Cardiac muscle cell (in vitro differentiated cells and primary cell): ENCODE measurements around the gene PTPRD. TPM values are rescaled to one million over a fixed set of nuclear protein-coding genes. Genes with fewer than 3 reads are reported as not detected.

Experiments used
- DNase-seq, 2 donors: peaks; one replicate each; pipeline versions ENCODE4 v3.0.0 to v3.0.0-alpha.2; 2010 to 2017; ENCODE audit warnings: low read depth in 1 of 2, low spot score in 1 of 2
- H3K27ac ChIP-seq: fragments of 200-600 bp; sonication (generic); 2 replicates; pipeline ENCODE4 v1.5.1; 2016
- H3K27me3 ChIP-seq: fragments of 200-600 bp; sonication (generic); 2 replicates; pipeline ENCODE4 v1.6.0; 2016; ENCODE audit warnings: control low read depth
- H3K36me3 ChIP-seq: fragments of 200-600 bp; sonication (generic); 2 replicates; pipeline ENCODE4 v1.5.1; 2016; ENCODE audit warnings: control low read depth
- H3K4me1 ChIP-seq: fragments of 200-600 bp; sonication (generic); 2 replicates; pipeline ENCODE4 v1.8.1; 2017; ENCODE audit warnings: low read depth, mild to moderate bottlenecking, mixed run types
- H3K4me3 ChIP-seq: fragments of 200-600 bp; sonication (generic); 2 replicates; pipeline ENCODE4 v1.5.1; 2016; ENCODE audit warnings: mild to moderate bottlenecking
- H3K9me3 ChIP-seq: fragments of 200-600 bp; sonication (generic); 2 replicates; pipeline ENCODE4 v1.5.1; 2017; ENCODE audit warnings: low read depth, mild to moderate bottlenecking, control low read depth
- polyA plus RNA-seq: library from polyadenylated mRNA; unstranded; fragments of >200 nt; fragmentation: Nextera tagmentation; extraction: Ambion mirVana; gene quantifications from 2 replicates; pipeline ENCODE4 v1.2.1, GENCODE V29; 2016
- total RNA-seq: library from RNA; depleted of rRNA; stranded (reverse); fragments of >200 nt; gene quantifications from 2 replicates; pipeline ENCODE4 v1.2.3, GENCODE V29; 2016
- TF ChIP-seq, protein P1 (sequence below): IDR thresholded peaks from 2 replicates; pipeline ENCODE4 v1.5.1; 2012; ENCODE audit warnings: low read depth, mild to moderate bottlenecking, low read length

Gene PTPRD
- total and polyA plus RNA-seq, 2 experiments from 2014 or later: 37.0 to 287 TPM

DNA sequence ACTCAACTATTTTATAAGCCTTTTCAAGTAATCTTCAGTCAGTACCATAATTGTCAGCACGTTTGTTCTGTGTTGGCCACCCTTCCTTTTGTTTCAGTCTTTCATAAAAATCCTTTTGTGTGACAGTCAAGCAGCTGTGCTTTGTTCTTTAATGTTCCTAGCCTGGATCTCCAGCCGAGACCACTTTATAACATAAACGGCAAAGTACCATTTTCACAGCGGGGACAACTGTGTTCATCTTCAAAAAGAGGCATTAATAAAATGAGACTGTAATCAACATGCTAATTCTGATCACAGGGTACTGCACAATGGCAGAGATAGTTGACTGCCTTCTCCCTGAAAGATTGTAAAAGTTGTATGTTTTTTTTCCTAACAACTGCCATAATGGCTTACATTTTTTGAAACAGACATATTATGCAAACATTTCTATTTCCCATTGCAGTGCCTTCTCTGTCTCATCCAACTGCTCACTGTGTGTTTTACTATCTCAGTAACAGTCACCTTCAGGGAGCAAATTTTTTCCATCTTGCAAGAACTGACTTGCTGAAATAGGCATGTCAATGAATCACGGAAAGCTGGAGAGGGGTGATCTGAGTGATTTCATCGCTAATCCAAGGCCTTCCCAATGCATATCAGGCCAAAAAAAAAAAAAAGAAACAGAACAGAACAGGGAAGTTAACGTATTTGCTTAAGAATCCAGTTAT lies 1984.7 kb downstream of the PTPRD start:
- no peaks in the 10 kb centered on the region for H3K36me3 ChIP-seq
- peaks cover 17% of the 10 kb centered on the region for H3K4me1 ChIP-seq
- TF ChIP-seq, protein P1, sequence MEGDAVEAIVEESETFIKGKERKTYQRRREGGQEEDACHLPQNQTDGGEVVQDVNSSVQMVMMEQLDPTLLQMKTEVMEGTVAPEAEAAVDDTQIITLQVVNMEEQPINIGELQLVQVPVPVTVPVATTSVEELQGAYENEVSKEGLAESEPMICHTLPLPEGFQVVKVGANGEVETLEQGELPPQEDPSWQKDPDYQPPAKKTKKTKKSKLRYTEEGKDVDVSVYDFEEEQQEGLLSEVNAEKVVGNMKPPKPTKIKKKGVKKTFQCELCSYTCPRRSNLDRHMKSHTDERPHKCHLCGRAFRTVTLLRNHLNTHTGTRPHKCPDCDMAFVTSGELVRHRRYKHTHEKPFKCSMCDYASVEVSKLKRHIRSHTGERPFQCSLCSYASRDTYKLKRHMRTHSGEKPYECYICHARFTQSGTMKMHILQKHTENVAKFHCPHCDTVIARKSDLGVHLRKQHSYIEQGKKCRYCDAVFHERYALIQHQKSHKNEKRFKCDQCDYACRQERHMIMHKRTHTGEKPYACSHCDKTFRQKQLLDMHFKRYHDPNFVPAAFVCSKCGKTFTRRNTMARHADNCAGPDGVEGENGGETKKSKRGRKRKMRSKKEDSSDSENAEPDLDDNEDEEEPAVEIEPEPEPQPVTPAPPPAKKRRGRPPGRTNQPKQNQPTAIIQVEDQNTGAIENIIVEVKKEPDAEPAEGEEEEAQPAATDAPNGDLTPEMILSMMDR: no peak
- no peak overlapping the region for H3K4me3 ChIP-seq
- DNase-seq: no peak
- H3K27me3 ChIP-seq: no peaks in the 10 kb centered on the region
- no peaks in the 10 kb centered on the region for H3K9me3 ChIP-seq
- peak overlapping the region; percentile 17 for H3K27ac ChIP-seq

DNA sequence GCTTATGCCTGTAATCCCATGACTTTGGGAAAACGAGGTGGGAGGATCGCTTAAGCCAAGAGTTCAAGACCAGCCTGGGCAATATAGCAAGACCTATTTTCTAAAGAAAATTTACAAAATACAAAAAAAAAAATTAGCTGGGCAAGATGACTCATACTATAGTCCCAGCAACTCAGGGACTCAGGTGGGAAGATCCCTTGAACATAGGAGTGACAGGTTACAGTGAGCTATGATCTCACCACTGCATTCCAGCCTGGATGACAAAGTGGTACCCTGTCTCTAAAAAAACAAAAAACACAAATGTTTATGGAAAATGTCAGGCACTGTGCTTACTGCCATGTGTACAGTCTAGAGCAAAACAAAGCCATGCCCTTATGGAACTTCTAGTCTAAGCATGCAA lies 1989.9 kb downstream of the PTPRD start:
- no peak overlapping the region for H3K27ac ChIP-seq
- H3K27me3 ChIP-seq: no peaks in the 10 kb centered on the region
- no peaks in the 10 kb centered on the region for H3K9me3 ChIP-seq
- TF ChIP-seq, protein P1: no peak
- no peaks in the 10 kb centered on the region for H3K36me3 ChIP-seq
- H3K4me1 ChIP-seq: peaks cover 10% of the 10 kb centered on the region
- no peak overlapping the region for H3K4me3 ChIP-seq
- no peak for DNase-seq

DNA sequence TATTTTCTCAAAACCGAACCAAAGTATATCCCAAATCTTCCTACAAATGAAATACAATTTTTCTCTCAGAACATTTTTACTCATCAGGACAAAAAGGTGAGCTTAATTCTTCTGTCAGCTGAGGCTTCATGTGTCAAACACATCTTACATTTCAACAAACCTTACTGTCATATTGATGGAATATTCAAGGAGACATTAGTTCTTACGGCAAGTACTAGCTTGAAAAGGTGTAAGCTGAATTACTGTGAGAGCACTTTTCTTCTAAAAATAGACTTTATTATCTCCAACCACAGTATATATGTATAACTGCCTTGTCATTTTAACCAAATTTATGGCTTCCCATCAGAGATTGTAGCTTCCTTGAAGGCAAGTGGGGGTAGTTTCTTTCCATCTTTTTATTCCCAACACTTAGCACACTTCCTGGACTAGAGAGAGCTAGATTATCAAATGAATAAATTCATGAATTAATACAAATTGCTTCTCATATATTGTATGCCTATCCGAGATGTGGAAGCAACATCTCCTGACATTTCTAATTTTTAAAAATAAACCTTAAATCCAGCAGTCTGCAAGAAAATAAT lies 1990.5 kb downstream of the PTPRD start:
- Histone ChIP-seq H3K27ac (no peak overlapping the region), H3K27me3 (no peaks in the 10 kb centered on the region), H3K4me3 (no peak overlapping the region), H3K4me1 (peaks cover 10% of the 10 kb centered on the region), H3K9me3 (no peaks in the 10 kb centered on the region), H3K36me3 (no peaks in the 10 kb centered on the region)
- TF ChIP-seq, protein P1: no peak
- DNase-seq: no peak

DNA sequence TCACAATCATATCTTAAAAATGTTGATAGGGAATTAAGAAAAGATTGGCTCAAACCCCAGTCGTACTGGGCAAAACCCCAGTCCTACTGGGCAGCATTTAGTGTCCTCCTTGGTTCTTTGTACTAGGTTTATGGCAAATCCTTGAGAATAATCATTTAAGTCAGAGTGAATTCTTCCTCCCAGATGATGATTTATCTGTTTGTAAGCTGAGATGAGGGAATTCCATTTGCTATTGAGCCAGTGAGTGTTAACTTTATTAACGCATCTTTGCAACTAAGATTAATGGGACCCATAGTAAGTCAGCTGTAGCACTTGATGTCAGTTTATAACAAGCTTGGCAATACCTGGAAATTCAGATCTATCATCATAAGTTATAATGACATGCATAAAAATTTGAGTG lies 1991.4 kb downstream of the PTPRD start:
- Histone ChIP-seq H3K4me1 (peaks cover 16% of the 10 kb centered on the region), H3K27me3 (no peaks in the 10 kb centered on the region), H3K27ac (no peak overlapping the region), H3K36me3 (no peaks in the 10 kb centered on the region), H3K4me3 (no peak overlapping the region), H3K9me3 (no peaks in the 10 kb centered on the region)
- no peak for DNase-seq
- TF ChIP-seq, protein P1: no peak

DNA sequence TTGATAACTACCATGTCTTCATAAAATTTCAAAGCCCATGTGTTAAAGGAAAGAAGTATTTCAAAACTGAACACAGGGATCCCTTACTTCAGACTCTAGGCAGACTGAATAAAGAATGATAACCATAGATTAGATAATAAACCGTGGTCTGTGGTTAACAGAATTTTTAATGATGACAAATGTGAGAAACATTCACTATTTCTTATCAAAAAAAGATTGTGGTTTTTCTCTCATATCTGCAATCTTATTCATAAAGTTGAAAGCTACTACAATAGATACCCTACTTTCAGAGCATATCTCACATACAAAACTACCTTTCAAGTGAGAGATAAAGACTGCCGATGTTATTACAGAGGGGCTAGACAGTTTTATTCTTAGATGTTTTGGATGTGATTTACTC lies 1996.4 kb downstream of the PTPRD start:
- no peaks in the 10 kb centered on the region for H3K27me3 ChIP-seq
- H3K9me3 ChIP-seq: no peaks in the 10 kb centered on the region
- peaks cover 46% of the 10 kb centered on the region for H3K4me1 ChIP-seq
- no peak overlapping the region for H3K27ac ChIP-seq
- H3K36me3 ChIP-seq: no peaks in the 10 kb centered on the region
- peak in 1 of 2 donors; percentile 32 for DNase-seq
- TF ChIP-seq, protein P1: no peak
- H3K4me3 ChIP-seq: no peak overlapping the region
